Measurements from ENCODE around the gene DNAAF5. TPM values are rescaled to one million over a fixed set of nuclear protein-coding genes. Genes with fewer than 3 reads are reported as not detected.
"Not testable (repeated sequence)": the region's sequence is repeated elsewhere in the genome, so short reads cannot be mapped to it uniquely, and the experiment has no call there.

DNAAF5 gene
- total RNA-seq, 1 donor from 2014 or later, result 59.7 TPM

GRCh38 chr7:749140-749551 is 22.6 kb downstream of the DNAAF5 start:
- no peak for DNase-seq (ENCODE audit: low read depth)
- TF ChIP-seq CTCF (IDR thresholded peaks at IDR 0.05; ENCODE audit: insufficient read depth, low read length, poor library complexity, severe bottlenecking), result no peak
- Histone ChIP-seq H3K4me3 (ENCODE audit: low read depth, low read length) (no peak overlapping the region), H3K36me3 (ENCODE audit: control insufficient read depth, insufficient read depth, low read length) (no peaks in the 10 kb centered on the region), H3K27me3 (ENCODE audit: control insufficient read depth, insufficient read depth, low read length) (no peaks in the 10 kb centered on the region)

GRCh38 chr7:750111-750905 is 23.8 kb downstream of the DNAAF5 start:
- TF ChIP-seq CTCF (IDR thresholded peaks at IDR 0.05; ENCODE audit: insufficient read depth, low read length, poor library complexity, severe bottlenecking), result no peak
- Histone ChIP-seq H3K36me3 (ENCODE audit: control insufficient read depth, insufficient read depth, low read length) (no peaks in the 10 kb centered on the region), H3K4me3 (ENCODE audit: low read depth, low read length) (no peak overlapping the region), H3K27me3 (ENCODE audit: control insufficient read depth, insufficient read depth, low read length) (no peaks in the 10 kb centered on the region)
- no peak for DNase-seq (ENCODE audit: low read depth)

- no peaks in the 10 kb centered on the region for H3K27me3 ChIP-seq (ENCODE audit: control insufficient read depth, insufficient read depth, low read length)
- no peak for TF ChIP-seq CTCF (IDR thresholded peaks at IDR 0.05; ENCODE audit: insufficient read depth, low read length, poor library complexity, severe bottlenecking)
- no peak overlapping the region for H3K4me3 ChIP-seq (ENCODE audit: low read depth, low read length)
- H3K36me3 ChIP-seq (ENCODE audit: control insufficient read depth, insufficient read depth, low read length), result no peaks in the 10 kb centered on the region
- no peak for DNase-seq (ENCODE audit: low read depth)
Measured at GRCh38 chr7:751826-752225, 25.3 kb downstream of the DNAAF5 start.

- H3K27me3 ChIP-seq (ENCODE audit: control insufficient read depth, insufficient read depth, low read length); H3K4me3 ChIP-seq (ENCODE audit: low read depth, low read length); DNase-seq (ENCODE audit: low read depth); H3K36me3 ChIP-seq (ENCODE audit: control insufficient read depth, insufficient read depth, low read length): not testable (repeated sequence)
Measured at GRCh38 chr7:752256-752655, 25.8 kb downstream of the DNAAF5 start.

GRCh38 chr7:753190-753589 is 26.7 kb downstream of the DNAAF5 start:
- H3K27me3 ChIP-seq (ENCODE audit: control insufficient read depth, insufficient read depth, low read length), result no peaks in the 10 kb centered on the region
- DNase-seq (ENCODE audit: low read depth), result no peak
- TF ChIP-seq CTCF (IDR thresholded peaks at IDR 0.05; ENCODE audit: insufficient read depth, low read length, poor library complexity, severe bottlenecking), result no peak
- H3K36me3 ChIP-seq (ENCODE audit: control insufficient read depth, insufficient read depth, low read length), result no peaks in the 10 kb centered on the region
- no peak overlapping the region for H3K4me3 ChIP-seq (ENCODE audit: low read depth, low read length)

- no peak for DNase-seq (ENCODE audit: low read depth)
- no peaks in the 10 kb centered on the region for H3K27me3 ChIP-seq (ENCODE audit: control insufficient read depth, insufficient read depth, low read length)
- H3K36me3 ChIP-seq (ENCODE audit: control insufficient read depth, insufficient read depth, low read length), result no peaks in the 10 kb centered on the region
- TF ChIP-seq CTCF (IDR thresholded peaks at IDR 0.05; ENCODE audit: insufficient read depth, low read length, poor library complexity, severe bottlenecking), result no peak
- no peak overlapping the region for H3K4me3 ChIP-seq (ENCODE audit: low read depth, low read length)
Measured at GRCh38 chr7:754531-755412, 28.3 kb downstream of the DNAAF5 start.
